Measurements from ENCODE around the gene TNFSF13.

The TNFSF13 gene

DNA sequence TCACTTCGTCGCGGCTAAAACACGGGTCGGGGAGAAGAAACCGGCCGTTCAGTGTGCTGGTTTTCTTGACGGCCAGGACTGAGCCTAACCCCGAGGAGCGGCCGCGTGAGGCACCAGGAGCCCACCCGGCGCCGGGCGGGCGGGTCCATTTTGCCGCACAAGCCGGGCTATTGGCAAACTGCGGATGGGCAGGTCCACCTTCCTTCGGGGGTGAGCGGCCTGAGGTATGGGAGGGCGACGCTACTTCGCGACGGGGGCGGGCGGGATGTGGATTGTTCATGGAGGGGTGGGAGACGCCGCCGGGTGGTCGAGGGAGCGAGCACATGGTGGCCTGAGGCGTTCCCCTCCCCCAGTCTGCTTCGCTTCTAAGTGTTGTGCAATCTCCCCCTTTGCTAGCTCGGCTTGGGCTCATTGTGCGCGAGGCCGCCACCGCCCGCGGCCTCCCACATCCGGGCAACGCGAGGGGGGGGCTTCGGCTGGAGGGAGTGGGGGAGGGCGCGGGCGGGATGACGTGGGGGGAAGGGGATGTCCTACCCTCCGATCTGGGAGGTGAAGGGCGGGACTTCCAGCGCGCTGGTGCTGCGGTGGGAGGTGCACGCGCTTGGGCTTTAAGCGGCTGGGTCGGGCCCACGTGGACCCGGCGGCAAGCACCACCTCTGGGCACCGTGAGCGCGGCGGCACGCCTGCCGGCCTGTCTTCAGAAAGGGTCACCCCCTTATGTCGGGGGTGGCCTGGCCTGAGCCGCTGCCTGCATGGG is 15.0 kb downstream of the TNFSF13 start:
- no peak for DNase-seq (ENCODE audit: extremely low read depth, low read depth)
- no peak for TF ChIP-seq CTCF (IDR thresholded peaks at IDR 0.05; ENCODE audit: low read depth, low read length, missing control alignments)
- peak overlapping the region; percentile 98 for H3K4me3 ChIP-seq (replicated peaks; ENCODE audit: low read depth, low read length)

DNA sequence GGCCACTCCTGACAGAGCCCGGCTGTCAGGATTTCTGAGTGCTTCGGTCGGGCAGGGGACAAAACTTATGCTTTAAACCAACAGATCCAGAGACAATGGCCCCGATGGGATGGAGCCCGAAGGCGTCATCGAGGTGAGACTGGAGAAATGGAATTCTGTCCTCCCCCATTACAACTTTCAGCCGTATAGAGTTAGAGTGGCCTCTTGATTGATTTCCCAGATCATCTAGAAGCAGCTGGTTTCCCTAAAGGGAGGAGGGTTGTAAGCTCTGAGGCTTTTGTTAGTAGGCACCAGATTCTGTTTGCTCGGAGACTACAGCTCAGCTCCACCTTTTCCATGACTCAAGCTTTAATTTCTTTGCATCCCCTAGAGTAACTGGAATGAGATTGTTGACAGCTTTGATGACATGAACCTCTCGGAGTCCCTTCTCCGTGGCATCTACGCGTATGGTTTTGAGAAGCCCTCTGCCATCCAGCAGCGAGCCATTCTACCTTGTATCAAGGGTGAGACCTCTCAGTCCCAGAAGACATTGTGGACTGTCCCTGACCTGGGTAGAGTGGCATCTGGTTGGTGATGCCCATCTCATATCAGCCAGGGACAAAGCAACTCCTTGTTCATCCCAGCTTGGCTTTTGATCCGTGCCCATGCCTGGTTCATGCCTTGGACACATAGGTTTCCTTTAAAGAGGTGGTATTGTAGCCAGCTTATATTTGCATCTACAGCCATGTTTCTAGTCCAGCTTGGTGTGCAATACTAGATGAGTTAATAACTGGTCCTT is 15.8 kb downstream of the TNFSF13 start:
- no peak for TF ChIP-seq CTCF (IDR thresholded peaks at IDR 0.05; ENCODE audit: low read depth, low read length, missing control alignments)
- peak overlapping the region; percentile 98 for H3K4me3 ChIP-seq (replicated peaks; ENCODE audit: low read depth, low read length)
- DNase-seq (ENCODE audit: extremely low read depth, low read depth), result no peak

- TF ChIP-seq CTCF (IDR thresholded peaks at IDR 0.05; ENCODE audit: low read depth, low read length, missing control alignments), result no peak
- DNase-seq (ENCODE audit: extremely low read depth, low read depth), result no peak
- H3K4me3 ChIP-seq (replicated peaks; ENCODE audit: low read depth, low read length), result peak overlapping the region; percentile 98
These were observed 16.9 kb downstream of the TNFSF13 start for GRCh38 chr17:7575481-7575883.

- TF ChIP-seq CTCF (IDR thresholded peaks at IDR 0.05; ENCODE audit: low read depth, low read length, missing control alignments), result no peak
- peak overlapping the region; percentile 98 for H3K4me3 ChIP-seq (replicated peaks; ENCODE audit: low read depth, low read length)
- no peak for DNase-seq (ENCODE audit: extremely low read depth, low read depth)
These were observed 17.4 kb downstream of the TNFSF13 start for GRCh38 chr17:7575959-7576358.

DNA sequence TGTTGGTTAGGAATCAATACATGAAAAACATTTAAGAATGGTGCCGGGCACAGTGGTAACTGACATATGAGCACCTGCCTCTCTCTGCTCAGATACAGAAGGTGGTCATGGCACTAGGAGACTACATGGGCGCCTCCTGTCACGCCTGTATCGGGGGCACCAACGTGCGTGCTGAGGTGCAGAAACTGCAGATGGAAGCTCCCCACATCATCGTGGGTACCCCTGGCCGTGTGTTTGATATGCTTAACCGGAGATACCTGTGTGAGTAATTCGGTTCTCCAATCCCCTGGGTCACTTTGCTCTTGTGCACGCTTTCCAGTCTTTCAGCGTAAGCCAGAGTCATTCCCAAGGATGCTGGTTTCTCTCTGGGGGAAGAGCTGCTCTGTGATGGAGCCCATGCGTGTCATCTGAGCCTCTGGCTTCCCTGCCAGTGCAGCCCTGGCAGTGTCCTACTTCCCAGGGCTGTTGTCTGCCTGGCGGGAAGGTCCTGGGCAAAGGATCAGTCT is 17.9 kb downstream of the TNFSF13 start:
- H3K4me3 ChIP-seq (replicated peaks; ENCODE audit: low read depth, low read length), result peak overlapping the region; percentile 98; the same call in 1 of the 2 replicates
- no peak for TF ChIP-seq CTCF (IDR thresholded peaks at IDR 0.05; ENCODE audit: low read depth, low read length, missing control alignments)
- no peak for DNase-seq (ENCODE audit: extremely low read depth, low read depth)

DNA sequence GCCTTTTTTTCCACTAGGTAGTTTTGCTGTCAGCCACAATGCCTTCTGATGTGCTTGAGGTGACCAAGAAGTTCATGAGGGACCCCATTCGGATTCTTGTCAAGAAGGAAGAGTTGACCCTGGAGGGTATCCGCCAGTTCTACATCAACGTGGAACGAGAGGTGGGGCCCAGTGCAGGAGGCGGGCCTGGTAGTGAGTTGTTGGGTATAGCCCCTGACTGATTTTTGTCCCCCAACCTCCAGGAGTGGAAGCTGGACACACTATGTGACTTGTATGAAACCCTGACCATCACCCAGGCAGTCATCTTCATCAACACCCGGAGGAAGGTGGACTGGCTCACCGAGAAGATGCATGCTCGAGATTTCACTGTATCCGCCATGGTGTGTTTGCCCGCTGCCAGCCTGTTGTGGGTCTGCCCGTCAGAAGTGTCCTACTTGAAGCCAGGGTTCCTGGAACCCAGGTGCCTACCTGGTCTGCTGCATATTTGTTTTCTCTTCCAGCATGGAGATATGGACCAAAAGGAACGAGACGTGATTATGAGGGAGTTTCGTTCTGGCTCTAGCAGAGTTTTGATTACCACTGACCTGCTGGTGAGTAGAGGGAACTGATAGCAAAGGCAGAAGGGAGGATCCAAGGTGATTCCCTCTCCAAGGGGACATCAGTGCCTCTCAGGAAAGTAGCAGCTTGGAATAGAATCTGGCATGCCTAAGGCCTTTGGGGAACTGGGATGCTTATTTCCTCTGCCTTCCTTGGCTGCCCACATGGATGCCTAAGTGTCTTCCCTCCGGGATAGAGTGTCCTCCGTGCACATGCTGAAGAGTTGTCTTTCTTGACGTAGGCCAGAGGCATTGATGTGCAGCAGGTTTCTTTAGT is 19.0 kb downstream of the TNFSF13 start:
- DNase-seq (ENCODE audit: extremely low read depth, low read depth), result no peak
- H3K4me3 ChIP-seq (replicated peaks; ENCODE audit: low read depth, low read length), result no peak overlapping the region
- TF ChIP-seq CTCF (IDR thresholded peaks at IDR 0.05; ENCODE audit: low read depth, low read length, missing control alignments), result no peak

All from HFF-Myc (cell line).